HG02852 (cell line): ENCODE data around the gene GFRA1.
"Not testable (repeated sequence)": the region's sequence is repeated elsewhere in the genome, so short reads cannot be mapped to it uniquely, and the experiment has no call there.

Experiments
- ATAC-seq: cut with Tn5 transposase; IDR thresholded peaks from one replicate; pipeline ENCODE4 v1.9.1; 2021; ENCODE audit warnings: mild to moderate bottlenecking, moderate library complexity; ENCODE audit not compliant: unreplicated experiment

GFRA1 gene

DNA sequence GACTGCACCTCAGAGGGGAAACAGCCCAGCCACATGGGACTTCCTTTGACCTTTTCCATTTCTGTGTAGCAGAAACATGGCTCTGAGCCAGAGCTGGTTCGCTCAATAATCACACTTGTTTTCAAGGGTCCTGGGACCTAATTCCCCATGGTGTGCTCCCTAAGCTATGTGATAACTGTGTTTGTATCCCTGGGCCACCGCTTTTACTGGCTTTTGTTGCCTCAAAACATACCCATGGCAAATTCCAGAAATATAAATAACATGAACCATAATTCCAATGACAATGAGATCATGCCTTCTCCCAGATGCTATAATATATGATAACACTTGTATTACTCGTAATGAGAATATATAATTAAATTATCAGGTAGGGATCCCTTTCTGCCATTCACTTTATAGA, 196.4 kb downstream of the GFRA1 start:
- no peak for ATAC-seq

DNA sequence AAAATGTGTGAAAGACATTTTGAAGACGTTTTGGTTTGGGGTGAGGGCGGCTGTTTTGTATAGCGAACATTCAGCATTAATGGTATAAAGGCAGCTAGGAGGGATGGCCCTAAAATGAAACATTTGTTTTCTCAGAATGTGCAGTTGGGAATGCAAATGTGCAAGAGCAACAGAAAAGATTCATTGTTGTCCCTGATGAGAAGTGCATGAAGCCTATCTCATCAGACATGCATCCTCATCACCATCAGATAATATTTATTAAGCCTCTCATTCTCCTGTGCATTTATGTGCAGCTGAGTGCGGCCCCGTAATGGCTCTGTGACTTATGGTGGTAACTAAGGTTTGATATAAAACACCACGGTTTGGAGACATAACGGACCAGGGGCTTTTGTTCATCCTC, 199.5 kb downstream of the GFRA1 start:
- ATAC-seq: no peak

DNA sequence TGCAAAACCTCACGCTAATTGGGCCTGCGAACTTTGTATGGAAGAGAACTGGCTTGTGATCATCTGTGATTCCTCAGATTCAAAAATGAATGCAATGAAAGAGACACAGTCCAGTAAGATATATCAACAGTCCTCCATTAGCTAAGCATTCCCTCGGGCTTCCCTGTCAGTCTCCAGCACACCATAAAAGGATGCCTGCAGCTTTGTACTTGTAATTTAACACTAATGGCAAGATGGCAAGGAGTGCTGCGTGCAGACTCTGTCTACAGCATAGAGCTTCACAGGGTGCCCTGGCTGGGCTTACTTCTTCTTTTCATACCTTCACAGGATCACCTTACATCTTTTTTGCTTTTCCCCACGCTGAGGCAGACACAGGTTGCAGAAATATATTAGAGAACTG, 200.0 kb downstream of the GFRA1 start:
- no peak for ATAC-seq

DNA sequence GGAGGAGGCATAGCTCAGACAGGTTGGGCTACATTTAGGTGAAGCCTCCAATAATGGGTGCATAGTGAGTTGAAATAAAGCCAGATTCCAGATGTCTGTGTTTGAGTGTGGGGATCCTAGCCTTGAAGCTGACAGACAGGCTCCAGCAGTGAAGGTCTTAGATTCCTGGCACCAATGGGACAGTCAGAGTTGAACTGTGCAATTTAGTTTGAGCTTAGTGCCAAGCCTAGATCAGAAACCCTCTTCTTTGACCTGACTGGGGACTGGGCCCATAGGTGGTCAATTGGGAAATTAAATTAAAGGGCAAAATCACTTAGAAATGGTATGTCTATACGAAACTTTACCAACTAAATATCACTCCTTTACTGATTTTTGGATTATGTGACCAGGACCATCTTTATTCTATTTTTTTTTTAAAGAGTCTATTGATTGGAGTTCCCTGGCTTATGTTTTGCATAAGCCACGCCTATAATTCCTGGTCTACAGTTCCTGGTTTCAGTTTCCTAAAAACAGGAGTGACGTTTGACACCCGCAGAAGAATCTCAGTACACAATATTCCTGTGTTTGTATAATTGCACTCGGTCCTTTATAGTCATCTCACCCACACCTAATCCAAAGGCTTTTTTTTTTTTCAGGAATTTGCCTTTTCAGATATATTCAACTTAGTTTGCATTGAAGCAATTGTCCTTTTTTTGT, 201.4 kb downstream of the GFRA1 start:
- no peak for ATAC-seq

DNA sequence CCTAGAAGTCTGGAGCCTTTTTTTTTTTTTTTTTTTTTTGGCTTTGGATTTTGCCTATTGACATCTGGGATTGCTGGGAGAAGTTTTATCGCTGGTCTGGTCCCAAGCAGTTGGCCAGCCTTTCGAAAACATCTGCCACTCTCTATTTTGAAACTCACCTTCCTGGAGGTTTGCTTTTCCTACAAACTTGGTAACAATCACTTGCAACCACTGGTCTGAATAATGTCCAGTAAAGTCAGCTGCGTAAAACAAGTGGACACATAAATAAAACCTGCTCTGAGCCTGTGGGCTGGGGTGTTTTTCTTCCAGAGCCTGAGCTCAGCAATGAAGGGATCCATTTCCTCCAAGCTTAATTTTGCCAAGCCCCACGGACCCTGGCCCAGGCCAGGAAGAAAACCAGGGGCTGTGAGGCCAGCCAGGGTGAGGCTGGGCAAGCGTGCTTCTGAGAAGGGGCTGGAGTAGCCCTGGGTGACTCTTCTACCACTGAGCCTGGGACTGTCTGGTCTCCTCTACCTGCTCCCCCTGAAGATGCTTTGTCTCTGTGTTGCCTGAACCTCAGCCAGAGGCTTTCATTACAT, 202.2 kb downstream of the GFRA1 start:
- no peak for ATAC-seq

DNA sequence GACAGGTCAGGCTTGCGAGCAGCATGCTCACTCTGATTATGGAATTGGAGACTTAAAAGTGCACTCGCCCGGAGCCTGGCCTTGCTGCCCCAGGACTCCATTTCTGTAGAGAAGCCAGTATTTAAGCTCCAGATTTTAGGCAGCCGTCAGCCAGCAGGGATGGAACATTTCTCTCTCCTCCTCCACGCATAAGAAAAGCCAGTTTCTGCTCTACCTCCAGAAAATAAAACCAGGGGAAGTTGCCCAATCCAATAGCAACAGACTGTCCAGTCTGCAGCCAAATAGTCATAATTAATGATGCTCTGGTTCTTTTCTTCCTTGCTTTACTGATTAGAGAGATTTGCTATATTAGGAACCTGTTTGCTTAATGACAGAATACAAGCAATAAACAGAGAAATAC, 203.2 kb downstream of the GFRA1 start:
- ATAC-seq: no peak

DNA sequence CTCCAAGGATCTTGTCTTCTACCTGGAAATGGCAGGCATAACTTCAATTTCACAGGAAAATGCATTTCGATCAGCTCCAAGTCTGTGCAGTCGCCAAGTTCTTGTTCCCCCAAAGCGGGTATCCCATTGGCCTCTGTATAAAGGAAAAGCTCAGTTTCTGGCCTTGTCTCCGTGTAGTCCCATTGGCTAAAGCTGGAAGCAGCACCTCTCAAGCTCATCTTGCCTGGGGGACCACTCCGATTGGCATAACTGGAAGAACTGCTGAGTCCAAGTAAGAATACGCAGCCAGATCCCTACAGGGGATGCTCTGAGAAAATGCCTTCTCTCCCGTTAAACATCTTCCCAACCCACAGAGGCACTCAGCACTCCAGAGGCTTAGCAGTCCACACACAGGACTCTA, 205.2 kb downstream of the GFRA1 start:
- no peak for ATAC-seq

DNA sequence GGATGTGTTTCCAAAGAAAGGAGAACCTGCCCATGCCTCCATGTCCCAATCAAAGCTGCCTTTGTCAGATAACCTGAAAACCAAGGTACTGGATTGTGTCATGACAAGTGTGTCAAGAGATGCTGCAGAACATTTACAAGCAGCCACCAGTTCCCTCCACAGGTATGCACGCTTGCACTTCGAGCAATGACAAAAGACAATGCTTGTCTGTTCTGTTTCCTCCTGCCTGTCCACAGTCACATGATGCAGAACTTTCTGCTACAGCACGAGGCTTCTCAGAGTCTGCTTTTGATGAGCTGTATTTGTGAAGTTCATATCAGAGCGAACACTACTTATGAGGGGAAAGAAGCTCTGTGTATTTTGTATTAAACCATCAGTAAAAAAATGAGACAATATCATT, 209.9 kb downstream of the GFRA1 start:
- no peak for ATAC-seq

DNA sequence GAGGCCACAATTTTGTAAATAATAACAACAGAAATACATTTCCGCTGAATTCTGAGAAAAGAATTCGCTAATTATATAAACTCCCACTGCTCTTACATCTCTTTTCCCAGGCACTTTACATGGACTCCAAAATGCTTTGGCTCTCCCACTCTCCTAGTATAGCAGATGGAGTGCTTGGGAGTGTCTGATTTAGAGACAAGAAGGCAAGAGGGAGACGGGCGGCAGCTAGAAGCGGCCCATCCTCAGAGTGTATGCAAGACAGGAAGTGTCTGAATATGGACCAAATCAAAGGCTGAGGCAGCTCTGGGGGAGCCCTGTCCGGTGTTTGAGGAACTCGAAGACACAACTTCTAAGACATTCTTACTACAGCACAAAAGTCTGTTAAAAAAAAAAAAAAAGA, 212.1 kb downstream of the GFRA1 start:
- no peak for ATAC-seq

DNA sequence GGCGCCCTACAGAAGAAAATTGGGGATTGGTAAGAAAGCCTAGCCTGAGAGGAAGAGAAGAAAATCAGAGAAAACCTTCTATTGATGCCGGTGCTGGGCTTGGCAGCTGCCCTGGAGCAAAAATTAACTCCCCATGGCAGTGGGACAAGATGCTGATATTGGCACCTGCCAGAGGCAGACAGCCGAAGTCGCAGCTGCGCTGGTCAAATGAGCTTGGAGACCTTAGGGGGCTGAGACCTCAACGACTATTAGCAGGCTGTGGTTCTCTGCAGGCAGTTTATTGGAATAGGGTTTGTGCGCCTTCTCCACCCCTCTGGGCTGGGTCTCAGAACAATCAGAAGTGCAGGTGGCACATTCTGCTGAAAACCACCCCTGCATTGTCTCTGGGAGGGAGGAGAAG, 213.7 kb downstream of the GFRA1 start:
- ATAC-seq: no peak

DNA sequence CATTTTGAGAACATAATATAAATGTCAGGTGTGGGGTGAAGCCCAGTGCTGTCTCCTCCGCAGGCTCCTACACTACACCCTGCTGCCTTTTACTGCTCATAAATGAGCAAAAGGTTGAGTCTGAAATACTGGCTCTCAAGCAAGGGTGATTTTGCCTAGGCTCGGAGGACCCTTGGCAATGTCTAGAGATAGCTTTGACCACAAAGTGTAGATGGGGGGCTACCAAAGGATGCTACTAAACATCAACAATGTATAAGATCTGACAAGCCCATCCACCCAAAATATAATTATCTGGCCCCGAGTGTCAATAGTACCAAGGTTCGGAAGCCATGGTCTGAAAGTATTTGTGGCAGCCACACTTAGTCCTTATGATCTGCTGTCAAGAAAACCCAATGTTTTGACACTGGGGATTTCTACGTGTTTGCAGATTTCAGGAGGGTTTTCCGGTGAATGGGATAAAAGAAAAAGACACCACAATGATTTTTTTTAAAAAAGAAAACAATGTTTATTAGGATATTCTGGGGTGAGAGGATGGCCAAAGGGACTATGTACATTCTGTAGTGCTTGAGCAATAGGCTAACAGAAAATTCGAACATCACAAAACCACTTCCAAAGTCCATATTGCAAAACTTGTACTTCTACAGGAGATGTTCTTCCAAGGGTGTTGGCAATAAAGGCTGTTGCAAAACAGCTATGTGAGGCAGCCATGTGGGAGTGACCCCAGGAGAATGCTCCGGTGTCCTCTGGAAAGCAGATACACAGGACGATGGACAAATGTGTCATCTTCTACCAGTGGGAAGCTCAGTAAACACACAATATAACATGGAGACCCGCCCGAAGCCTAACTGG, 216.3 kb downstream of the GFRA1 start:
- ATAC-seq: no peak

DNA sequence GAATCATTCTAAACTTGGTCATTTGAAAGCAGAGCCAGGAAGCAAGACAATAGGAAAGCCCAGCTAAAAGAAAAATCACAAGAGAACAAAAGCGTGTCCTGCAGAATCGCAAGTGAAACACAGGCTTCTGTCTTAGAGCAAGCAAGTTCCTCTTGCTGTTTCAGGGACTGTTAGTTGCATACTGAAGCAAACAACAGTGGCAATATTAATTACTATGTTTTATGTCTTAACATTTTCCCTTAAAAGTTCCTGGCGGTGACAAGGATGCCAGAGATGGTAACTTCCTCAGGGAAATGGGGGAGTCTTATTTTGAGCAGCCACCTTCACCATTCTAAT, 217.1 kb downstream of the GFRA1 start:
- no peak for ATAC-seq

DNA sequence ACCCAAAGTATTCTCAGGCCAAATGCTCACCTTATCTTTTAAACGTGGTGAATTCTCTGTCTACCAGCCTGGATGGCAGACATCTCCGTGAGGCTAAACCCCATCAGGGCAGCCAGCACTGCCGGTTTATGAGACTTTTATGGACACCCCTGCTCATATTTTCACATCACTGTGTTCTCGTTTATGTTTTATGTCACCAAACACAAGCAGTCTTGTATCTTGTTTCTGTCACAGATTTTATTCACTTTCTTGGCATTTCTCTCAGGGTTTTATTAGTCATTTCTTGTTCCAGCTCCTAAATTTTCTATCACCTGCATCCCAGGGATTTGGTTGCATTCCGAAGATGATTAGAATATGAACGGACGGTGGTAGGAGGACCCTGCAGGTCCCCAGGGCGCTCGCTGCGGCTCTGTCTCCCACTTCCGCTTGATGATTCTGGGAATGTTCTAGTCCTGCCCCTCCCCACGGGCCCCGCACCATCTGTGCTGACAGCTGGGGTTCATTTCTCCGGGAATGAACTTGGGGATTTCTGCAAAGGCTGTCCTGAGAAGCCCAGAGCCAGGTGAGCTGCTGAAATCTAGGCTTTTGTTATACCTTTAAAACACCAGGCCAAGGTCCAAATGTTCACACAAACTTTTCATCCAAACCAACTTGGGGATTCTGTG, 217.6 kb downstream of the GFRA1 start:
- ATAC-seq: no peak

DNA sequence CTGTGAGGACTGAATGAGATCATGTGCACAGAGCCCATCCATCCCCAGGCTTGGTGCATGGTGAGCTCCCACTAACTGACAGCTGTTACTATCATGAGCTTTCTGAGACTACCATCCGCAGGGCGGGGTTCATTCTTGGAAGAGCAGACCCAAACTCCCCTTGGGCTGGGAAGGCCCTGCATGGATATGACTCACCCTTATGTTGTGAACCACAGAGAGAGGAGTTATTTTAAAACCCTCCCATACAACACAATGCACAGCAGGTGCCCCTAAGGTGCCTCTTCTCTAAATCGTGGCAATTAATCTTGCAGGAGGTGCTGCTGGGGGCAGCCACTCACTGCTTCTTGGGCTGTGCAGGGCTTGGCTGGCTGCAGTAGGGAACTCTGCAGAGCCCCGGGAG, 219.1 kb downstream of the GFRA1 start:
- no peak for ATAC-seq

DNA sequence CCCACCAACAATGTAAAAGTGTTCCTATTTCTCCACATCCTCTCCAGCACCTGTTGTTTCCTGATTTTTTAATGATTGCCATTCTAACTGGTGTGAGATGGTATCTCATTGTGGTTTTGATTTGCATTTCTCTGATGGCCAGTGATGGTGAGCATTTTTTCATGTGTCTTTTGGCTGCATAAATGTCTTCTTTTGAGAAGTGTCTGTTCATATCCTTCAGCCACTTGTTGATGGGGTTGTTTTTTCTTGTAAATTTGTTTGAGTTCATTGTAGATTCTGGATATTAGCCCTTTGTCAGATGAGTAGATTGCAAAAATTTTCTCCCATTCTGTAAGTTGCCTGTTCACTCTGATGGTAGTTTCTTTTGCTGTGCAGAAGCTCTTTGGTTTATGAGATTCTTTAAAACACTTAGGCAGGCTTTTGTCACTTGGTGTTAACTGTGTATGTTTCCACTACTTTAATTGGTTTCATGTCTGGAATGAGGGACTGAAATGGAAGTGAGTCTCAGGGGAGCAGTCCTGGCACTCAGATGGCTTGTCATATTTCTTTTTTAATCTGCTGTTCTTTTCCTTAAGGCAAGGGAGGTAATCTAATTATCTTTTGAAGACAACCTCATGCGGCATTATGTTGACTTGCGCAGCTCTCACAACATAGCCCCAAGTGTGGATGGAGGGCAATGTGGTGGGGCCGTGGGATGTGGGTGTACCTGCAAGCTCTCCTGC, 219.8 kb downstream of the GFRA1 start:
- ATAC-seq: not testable (repeated sequence)

DNA sequence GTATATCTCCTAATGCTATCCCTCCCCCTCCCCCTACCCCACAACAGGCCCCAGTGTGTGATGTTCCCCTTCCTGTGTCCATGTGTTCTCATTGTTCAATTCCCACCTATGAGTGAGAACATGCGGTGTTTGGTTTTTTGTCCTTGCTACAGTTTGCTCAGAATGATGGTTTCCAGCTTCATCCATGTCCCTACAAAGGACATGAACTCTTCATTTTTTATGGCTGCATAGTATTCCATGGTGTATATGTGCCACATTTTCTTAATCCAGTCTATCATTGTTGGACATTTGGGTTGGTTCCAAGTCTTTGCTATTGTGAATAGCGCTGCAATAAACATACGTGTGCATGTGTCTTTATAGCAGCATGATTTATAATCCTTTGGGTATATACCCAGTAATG, 220.5 kb downstream of the GFRA1 start:
- ATAC-seq: not testable (repeated sequence)

DNA sequence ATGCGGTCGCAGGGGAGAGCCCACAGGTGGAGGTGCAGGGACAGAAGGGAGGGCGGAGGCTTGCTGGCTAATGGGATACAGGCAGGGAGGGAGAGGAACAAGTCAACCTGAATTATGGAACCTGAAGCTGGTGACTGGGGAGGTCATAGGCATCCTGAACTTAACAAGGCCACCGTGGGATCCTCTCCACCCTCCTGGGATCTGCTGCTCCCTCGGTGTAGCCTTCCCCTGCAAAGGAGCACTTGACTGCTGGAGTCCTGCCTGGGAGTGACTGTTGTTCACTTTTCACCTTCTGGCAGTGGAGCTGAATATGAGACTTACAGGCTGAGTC, 223.1 kb downstream of the GFRA1 start:
- ATAC-seq: no peak

DNA sequence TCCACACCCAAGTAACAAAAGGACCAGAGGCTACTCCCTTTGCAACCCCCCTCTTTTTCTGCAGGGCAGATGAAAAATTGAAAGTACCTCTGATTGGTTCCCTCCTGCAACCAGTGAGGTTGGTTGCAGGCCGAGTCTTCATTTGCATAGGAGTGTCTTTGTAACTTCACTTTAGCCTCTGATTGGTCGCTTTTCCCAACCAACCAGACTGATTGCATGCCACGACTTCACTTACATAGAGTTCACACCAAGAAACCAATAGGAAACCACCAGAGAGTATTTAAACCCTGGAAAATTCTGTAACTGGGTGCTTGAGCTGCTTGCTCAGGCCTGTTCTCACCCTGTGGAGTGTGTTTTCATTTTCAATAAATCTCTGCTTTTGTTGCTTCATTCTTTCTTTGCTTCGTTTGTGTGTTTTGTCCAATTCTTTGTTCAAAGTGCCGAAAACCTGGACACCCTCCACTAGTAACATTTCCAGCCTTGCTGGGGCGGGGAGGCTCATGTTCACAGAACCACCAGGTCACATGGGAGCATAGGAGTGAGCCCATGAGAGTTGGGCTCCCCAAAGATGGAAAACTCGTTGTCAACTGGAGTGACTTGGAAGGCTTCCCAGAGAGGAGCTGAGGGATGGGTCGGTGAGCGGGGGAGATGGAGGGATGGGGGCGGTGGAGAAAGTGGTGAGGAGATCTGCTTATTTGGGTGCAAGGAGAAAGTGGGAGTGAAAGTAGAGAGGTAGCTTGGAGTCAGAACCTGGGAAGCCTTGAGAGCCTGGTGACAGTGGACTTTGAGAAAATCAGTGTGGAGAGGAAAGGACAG, 223.6 kb downstream of the GFRA1 start:
- no peak for ATAC-seq

DNA sequence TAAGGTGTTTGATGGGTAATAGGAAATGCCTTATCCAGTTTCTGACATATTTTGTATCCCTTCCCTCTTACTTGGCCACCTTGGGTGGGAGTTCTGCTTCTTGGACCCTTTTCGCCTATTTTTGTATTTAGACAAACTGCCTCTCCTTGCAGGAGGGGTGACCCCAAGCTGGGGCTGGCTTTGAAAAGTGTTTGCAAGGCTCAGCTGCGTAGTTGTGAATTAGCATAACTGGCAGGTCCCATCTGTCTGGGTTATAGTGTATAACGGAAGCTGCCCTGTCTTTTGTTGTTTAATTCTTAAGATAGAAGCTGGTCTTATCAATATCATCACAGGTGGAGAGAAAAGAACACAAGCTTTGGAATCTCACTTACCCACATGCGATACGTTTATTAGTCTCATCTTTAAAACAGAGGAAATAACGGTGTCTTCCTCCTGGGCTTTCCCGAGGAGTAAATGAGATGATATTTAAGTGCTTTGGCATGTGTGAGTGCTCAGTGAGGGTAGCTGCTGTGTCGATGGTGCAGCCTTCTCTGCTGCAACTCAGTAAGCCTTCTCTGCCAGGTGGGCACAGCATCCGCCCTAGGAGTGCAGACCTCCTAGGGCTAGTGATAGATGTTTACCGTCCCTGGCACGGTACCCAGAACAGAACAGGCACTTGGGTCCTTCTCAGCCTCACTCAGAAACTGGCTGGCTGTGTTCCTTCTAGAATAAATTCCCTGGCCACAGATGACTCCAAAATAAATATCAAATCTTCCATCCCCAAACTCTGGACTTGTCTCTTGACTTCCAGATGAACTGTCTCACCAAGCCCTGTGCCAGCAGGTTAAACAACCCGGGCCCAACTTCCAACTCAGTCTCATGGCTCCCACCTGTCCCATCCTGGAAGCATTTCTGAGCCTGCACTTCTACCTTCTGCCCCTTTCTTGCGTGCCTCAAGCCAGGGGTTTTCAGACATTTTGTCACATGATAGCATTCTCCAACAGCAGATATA, 227.3 kb downstream of the GFRA1 start:
- no peak for ATAC-seq
